ENCODE data around the gene NFYA.

DNA sequence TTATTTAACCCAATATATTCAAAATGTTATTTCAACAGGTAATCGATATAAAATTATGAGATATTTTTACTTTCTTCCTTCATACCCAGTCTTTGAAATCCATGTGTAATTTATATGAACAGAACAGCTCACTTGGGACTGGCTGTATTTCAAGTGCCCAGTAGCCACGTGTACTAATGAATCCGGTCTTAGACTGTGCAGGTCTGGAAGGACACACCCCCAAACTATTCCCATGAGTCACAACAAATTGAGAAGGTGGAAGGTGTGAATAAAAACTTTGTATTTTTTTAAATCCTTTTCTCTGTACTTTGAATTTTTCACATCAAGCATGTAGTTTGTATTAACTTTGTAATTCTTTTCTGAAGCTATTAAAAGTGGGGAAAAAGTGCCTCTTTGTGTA lies 36.6 kb upstream of the NFYA start:
- TF ChIP-seq, protein P1, sequence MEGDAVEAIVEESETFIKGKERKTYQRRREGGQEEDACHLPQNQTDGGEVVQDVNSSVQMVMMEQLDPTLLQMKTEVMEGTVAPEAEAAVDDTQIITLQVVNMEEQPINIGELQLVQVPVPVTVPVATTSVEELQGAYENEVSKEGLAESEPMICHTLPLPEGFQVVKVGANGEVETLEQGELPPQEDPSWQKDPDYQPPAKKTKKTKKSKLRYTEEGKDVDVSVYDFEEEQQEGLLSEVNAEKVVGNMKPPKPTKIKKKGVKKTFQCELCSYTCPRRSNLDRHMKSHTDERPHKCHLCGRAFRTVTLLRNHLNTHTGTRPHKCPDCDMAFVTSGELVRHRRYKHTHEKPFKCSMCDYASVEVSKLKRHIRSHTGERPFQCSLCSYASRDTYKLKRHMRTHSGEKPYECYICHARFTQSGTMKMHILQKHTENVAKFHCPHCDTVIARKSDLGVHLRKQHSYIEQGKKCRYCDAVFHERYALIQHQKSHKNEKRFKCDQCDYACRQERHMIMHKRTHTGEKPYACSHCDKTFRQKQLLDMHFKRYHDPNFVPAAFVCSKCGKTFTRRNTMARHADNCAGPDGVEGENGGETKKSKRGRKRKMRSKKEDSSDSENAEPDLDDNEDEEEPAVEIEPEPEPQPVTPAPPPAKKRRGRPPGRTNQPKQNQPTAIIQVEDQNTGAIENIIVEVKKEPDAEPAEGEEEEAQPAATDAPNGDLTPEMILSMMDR (IDR thresholded peaks at IDR 0.05), result no peak
- no peak for TF ChIP-seq POLR2A (IDR thresholded peaks at IDR 0.05)

Data from ovary (tissue), 3 donors.